AG09309 (cell line): ENCODE results near the gene BICC1.

Source experiments
- DNase-seq: peaks from one replicate; pipeline ENCODE4 v3.0.0-alpha.2; 2010; ENCODE audit warnings: low read depth
- H3K4me3 ChIP-seq: 2 replicates; pipeline ENCODE4 v1.5.1; 2011; ENCODE audit warnings: mild to moderate bottlenecking, low read depth, low read length, moderate library complexity; ENCODE audit not compliant: control insufficient read depth
- CTCF ChIP-seq: IDR thresholded peaks from 2 replicates; pipeline ENCODE4 v1.5.1; 2011; ENCODE audit warnings: mild to moderate bottlenecking, low read depth, low read length, inconsistent platforms; ENCODE audit not compliant: insufficient read depth, control insufficient read depth; ENCODE audit errors: missing control alignments

BICC1 gene

GRCh38 chr10:58723966-58724365 lies 211.3 kb downstream of the BICC1 start:
- no peak overlapping the region for H3K4me3 ChIP-seq
- DNase-seq, result no peak
- no peak for TF ChIP-seq CTCF

- TF ChIP-seq CTCF, result no peak
- H3K4me3 ChIP-seq, result no peak overlapping the region
- no peak for DNase-seq
Measured at GRCh38 chr10:58724781-58725180, 212.1 kb downstream of the BICC1 start.

GRCh38 chr10:58725901-58726300 lies 213.2 kb downstream of the BICC1 start:
- TF ChIP-seq CTCF, result no peak
- DNase-seq, result no peak

GRCh38 chr10:58727633-58728032 lies 215.0 kb downstream of the BICC1 start:
- H3K4me3 ChIP-seq, result no peak overlapping the region
- no peak for DNase-seq
- TF ChIP-seq CTCF, result no peak

More at GRCh38 chr10:58725901-58726300, 213.2 kb downstream of the BICC1 start:
- H3K4me3 ChIP-seq, result no peak overlapping the region

- H3K4me3 ChIP-seq, result no peak overlapping the region
- DNase-seq, result no peak
- TF ChIP-seq CTCF, result no peak
Measured at GRCh38 chr10:58731276-58731675, 218.6 kb downstream of the BICC1 start.

- no peak for DNase-seq
- no peak overlapping the region for H3K4me3 ChIP-seq
- no peak for TF ChIP-seq CTCF
Measured at GRCh38 chr10:58733436-58733835, 220.8 kb downstream of the BICC1 start.

GRCh38 chr10:58734116-58734515 lies 221.4 kb downstream of the BICC1 start:
- DNase-seq, result peak; percentile 54
- peak; percentile 32 for TF ChIP-seq CTCF
- no peak overlapping the region for H3K4me3 ChIP-seq
